ENCODE data around the gene DBT.

DNA sequence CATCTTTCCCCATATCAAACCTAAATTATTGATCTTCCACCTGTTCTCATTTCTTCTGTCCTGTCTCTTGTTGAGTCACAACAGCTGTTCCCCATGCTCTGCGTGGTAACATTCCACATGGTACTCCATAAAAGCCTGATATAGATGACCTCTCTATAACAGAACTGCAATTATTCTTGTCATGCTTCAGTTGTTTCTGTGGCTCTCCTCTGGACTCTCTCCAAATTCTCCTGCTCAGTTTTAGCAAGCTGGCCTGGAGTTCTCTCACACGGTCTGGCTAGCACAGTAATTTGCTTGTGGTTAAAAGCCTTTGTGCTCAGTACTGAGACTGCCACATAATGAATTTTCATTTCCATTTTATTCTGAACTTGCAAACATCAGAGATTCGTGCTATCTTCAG lies 61.0 kb downstream of the DBT start:
- no peak for TF ChIP-seq POLR2AphosphoS5 (IDR thresholded peaks at IDR 0.05; ENCODE audit: low read depth, low read length)
- no peak for TF ChIP-seq POLR2A (IDR thresholded peaks at IDR 0.05; ENCODE audit: low read depth, low read length)
